ENCODE measurements around the gene NISCH.

- TF ChIP-seq CTCF (conservative IDR thresholded peaks at IDR 0.05; ENCODE audit: low read depth in 2 of 2) = no peak
- TF ChIP-seq EZH2 (IDR thresholded peaks at IDR 0.05; ENCODE audit: low read depth, unreplicated experiment) = no peak
- no peak for TF ChIP-seq POLR2AphosphoS5 (IDR thresholded peaks at IDR 0.05; ENCODE audit: low read depth)
- no peak for TF ChIP-seq JUNB (IDR thresholded peaks at IDR 0.05; ENCODE audit: unreplicated experiment)
- TF ChIP-seq, protein P1, sequence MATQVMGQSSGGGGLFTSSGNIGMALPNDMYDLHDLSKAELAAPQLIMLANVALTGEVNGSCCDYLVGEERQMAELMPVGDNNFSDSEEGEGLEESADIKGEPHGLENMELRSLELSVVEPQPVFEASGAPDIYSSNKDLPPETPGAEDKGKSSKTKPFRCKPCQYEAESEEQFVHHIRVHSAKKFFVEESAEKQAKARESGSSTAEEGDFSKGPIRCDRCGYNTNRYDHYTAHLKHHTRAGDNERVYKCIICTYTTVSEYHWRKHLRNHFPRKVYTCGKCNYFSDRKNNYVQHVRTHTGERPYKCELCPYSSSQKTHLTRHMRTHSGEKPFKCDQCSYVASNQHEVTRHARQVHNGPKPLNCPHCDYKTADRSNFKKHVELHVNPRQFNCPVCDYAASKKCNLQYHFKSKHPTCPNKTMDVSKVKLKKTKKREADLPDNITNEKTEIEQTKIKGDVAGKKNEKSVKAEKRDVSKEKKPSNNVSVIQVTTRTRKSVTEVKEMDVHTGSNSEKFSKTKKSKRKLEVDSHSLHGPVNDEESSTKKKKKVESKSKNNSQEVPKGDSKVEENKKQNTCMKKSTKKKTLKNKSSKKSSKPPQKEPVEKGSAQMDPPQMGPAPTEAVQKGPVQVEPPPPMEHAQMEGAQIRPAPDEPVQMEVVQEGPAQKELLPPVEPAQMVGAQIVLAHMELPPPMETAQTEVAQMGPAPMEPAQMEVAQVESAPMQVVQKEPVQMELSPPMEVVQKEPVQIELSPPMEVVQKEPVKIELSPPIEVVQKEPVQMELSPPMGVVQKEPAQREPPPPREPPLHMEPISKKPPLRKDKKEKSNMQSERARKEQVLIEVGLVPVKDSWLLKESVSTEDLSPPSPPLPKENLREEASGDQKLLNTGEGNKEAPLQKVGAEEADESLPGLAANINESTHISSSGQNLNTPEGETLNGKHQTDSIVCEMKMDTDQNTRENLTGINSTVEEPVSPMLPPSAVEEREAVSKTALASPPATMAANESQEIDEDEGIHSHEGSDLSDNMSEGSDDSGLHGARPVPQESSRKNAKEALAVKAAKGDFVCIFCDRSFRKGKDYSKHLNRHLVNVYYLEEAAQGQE (IDR thresholded peaks at IDR 0.05; ENCODE audit: unreplicated experiment) = no peak
- no peak for TF ChIP-seq EZH2phosphoT487 (IDR thresholded peaks at IDR 0.05; ENCODE audit: unreplicated experiment)
- TF ChIP-seq ZNF114 (CRISPR knock-in tag; IDR thresholded peaks at IDR 0.05) = no peak
- TF ChIP-seq CREB1 (CRISPR knock-in tag; IDR thresholded peaks at IDR 0.05; ENCODE audit: low read depth) = no peak
- TF ChIP-seq, protein P2, sequence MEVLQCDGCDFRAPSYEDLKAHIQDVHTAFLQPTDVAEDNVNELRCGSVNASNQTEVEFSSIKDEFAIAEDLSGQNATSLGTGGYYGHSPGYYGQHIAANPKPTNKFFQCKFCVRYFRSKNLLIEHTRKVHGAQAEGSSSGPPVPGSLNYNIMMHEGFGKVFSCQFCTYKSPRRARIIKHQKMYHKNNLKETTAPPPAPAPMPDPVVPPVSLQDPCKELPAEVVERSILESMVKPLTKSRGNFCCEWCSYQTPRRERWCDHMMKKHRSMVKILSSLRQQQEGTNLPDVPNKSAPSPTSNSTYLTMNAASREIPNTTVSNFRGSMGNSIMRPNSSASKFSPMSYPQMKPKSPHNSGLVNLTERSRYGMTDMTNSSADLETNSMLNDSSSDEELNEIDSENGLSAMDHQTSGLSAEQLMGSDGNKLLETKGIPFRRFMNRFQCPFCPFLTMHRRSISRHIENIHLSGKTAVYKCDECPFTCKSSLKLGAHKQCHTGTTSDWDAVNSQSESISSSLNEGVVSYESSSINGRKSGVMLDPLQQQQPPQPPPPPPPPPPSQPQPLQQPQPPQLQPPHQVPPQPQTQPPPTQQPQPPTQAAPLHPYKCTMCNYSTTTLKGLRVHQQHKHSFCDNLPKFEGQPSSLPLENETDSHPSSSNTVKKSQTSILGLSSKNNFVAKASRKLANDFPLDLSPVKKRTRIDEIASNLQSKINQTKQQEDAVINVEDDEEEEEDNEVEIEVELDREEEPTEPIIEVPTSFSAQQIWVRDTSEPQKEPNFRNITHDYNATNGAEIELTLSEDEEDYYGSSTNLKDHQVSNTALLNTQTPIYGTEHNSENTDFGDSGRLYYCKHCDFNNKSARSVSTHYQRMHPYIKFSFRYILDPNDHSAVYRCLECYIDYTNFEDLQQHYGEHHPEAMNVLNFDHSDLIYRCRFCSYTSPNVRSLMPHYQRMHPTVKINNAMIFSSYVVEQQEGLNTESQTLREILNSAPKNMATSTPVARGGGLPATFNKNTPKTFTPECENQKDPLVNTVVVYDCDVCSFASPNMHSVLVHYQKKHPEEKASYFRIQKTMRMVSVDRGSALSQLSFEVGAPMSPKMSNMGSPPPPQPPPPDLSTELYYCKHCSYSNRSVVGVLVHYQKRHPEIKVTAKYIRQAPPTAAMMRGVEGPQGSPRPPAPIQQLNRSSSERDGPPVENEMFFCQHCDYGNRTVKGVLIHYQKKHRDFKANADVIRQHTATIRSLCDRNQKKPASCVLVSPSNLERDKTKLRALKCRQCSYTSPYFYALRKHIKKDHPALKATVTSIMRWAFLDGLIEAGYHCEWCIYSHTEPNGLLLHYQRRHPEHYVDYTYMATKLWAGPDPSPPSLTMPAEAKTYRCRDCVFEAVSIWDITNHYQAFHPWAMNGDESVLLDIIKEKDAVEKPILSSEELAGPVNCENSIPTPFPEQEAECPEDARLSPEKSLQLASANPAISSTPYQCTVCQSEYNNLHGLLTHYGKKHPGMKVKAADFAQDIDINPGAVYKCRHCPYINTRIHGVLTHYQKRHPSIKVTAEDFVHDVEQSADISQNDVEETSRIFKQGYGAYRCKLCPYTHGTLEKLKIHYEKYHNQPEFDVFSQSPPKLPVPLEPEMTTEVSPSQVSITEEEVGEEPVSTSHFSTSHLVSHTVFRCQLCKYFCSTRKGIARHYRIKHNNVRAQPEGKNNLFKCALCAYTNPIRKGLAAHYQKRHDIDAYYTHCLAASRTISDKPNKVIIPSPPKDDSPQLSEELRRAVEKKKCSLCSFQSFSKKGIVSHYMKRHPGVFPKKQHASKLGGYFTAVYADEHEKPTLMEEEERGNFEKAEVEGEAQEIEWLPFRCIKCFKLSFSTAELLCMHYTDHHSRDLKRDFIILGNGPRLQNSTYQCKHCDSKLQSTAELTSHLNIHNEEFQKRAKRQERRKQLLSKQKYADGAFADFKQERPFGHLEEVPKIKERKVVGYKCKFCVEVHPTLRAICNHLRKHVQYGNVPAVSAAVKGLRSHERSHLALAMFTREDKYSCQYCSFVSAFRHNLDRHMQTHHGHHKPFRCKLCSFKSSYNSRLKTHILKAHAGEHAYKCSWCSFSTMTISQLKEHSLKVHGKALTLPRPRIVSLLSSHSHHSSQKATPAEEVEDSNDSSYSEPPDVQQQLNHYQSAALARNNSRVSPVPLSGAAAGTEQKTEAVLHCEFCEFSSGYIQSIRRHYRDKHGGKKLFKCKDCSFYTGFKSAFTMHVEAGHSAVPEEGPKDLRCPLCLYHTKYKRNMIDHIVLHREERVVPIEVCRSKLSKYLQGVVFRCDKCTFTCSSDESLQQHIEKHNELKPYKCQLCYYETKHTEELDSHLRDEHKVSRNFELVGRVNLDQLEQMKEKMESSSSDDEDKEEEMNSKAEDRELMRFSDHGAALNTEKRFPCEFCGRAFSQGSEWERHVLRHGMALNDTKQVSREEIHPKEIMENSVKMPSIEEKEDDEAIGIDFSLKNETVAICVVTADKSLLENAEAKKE (CRISPR knock-in tag; IDR thresholded peaks at IDR 0.05) = no peak
These were observed 79.1 kb downstream of the NISCH start for GRCh38 chr3:52534281-52535183.

Data from GM23338 (cell line).